GM23338 (cell line): ENCODE measurements around the gene RFPL2.

Experiments used
- CREB1 ChIP-seq: fragments of 250-450 bp; sonication (Bioruptor Pico); IDR thresholded peaks from 2 replicates; pipeline ENCODE4 v1.5.0; 2020; ENCODE audit warnings: low read depth, mild to moderate bottlenecking, moderate library complexity
- EZH2 ChIP-seq: fragments of 200-600 bp; sonication (generic); IDR thresholded peaks from one replicate; pipeline ENCODE4 v1.8.0; 2017; ENCODE audit warnings: antibody characterized with exemption, mild to moderate bottlenecking, low read depth; ENCODE audit not compliant: unreplicated experiment
- EZH2phosphoT487 ChIP-seq: fragments of 200-600 bp; sonication (generic); IDR thresholded peaks from one replicate; pipeline ENCODE4 v1.8.1; 2018; ENCODE audit warnings: antibody characterized with exemption; ENCODE audit not compliant: unreplicated experiment
- JUNB ChIP-seq: IDR thresholded peaks from one replicate; pipeline ENCODE4 v1.6.1; 2016; ENCODE audit warnings: antibody characterized with exemption; ENCODE audit not compliant: unreplicated experiment
- NANOG ChIP-seq: IDR thresholded peaks from 2 replicates; pipeline ENCODE4 v1.6.1; 2016; ENCODE audit warnings: antibody characterized with exemption, borderline replicate concordance
- POLR2AphosphoS5 ChIP-seq: IDR thresholded peaks from 2 replicates; pipeline ENCODE4 v1.6.1; 2016; ENCODE audit warnings: antibody characterized with exemption, low read depth
- STAT1 ChIP-seq: IDR thresholded peaks from one replicate; pipeline ENCODE4 v1.6.1; 2016; ENCODE audit warnings: antibody characterized with exemption; ENCODE audit not compliant: unreplicated experiment
- ZNF114 ChIP-seq: fragments of 250-450 bp; sonication (Bioruptor Pico); IDR thresholded peaks from 2 replicates; pipeline ENCODE4 v1.5.0; 2020; ENCODE audit warnings: mild to moderate bottlenecking, moderate library complexity
- ZNF331 ChIP-seq: fragments of 250-450 bp; sonication (Bioruptor Pico); IDR thresholded peaks from 2 replicates; pipeline ENCODE4 v1.5.0; 2020; ENCODE audit warnings: low read depth, mild to moderate bottlenecking, moderate library complexity
- TF ChIP-seq, protein P1 (sequence below), 2 experiments: fragments of 200-600 bp in 1 of 2; sonication (generic) in 1 of 2; conservative IDR thresholded peaks; 2 replicates each; pipeline versions ENCODE4 v1.5.1 to v1.6.1; 2016 to 2017; ENCODE audit warnings: antibody characterized with exemption in 2 of 2, low read depth in 2 of 2, mild to moderate bottlenecking in 2 of 2, moderate library complexity in 1 of 2
- TF ChIP-seq, protein P2 (sequence below): IDR thresholded peaks from one replicate; pipeline ENCODE4 v1.6.1; 2018; ENCODE audit warnings: antibody characterized with exemption; ENCODE audit not compliant: unreplicated experiment
- TF ChIP-seq, protein P3 (sequence below): IDR thresholded peaks from 2 replicates; pipeline ENCODE4 v1.6.1; 2016; ENCODE audit warnings: antibody characterized with exemption
- TF ChIP-seq, protein P4 (sequence below): fragments of 250-450 bp; sonication (Bioruptor Pico); IDR thresholded peaks from 2 replicates; pipeline ENCODE4 v1.5.0; 2020; ENCODE audit warnings: mild to moderate bottlenecking, moderate library complexity

DNA sequence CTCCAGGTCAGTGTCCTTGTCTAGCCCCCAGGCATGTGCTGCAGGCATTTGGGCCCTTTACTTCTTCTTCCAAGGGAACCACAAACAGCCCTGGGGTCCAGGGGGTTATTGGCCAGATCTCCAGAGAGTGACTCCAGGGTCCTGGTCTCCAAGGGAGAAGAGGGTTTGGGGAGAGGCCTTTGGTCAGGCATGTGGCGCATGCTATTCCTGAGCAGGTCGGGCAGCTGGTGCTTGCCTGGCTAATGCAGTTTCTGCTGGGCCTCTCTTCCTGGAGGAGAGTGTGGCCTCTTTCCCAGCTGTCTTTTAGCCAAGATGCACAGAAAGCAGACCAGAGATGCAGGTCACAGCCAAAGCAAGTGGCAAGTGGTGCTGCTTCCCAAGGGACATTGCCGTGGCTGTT, 3.8 kb upstream of the RFPL2 start:
- TF ChIP-seq, protein P1, sequence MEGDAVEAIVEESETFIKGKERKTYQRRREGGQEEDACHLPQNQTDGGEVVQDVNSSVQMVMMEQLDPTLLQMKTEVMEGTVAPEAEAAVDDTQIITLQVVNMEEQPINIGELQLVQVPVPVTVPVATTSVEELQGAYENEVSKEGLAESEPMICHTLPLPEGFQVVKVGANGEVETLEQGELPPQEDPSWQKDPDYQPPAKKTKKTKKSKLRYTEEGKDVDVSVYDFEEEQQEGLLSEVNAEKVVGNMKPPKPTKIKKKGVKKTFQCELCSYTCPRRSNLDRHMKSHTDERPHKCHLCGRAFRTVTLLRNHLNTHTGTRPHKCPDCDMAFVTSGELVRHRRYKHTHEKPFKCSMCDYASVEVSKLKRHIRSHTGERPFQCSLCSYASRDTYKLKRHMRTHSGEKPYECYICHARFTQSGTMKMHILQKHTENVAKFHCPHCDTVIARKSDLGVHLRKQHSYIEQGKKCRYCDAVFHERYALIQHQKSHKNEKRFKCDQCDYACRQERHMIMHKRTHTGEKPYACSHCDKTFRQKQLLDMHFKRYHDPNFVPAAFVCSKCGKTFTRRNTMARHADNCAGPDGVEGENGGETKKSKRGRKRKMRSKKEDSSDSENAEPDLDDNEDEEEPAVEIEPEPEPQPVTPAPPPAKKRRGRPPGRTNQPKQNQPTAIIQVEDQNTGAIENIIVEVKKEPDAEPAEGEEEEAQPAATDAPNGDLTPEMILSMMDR (conservative IDR thresholded peaks at IDR 0.05; ENCODE audit: low read depth in 2 of 2), result no peak
- no peak for TF ChIP-seq POLR2AphosphoS5
- TF ChIP-seq EZH2, result no peak
- no peak for TF ChIP-seq STAT1
- TF ChIP-seq EZH2phosphoT487, result no peak
- no peak for TF ChIP-seq ZNF114 (CRISPR knock-in tag)
- TF ChIP-seq, protein P2, sequence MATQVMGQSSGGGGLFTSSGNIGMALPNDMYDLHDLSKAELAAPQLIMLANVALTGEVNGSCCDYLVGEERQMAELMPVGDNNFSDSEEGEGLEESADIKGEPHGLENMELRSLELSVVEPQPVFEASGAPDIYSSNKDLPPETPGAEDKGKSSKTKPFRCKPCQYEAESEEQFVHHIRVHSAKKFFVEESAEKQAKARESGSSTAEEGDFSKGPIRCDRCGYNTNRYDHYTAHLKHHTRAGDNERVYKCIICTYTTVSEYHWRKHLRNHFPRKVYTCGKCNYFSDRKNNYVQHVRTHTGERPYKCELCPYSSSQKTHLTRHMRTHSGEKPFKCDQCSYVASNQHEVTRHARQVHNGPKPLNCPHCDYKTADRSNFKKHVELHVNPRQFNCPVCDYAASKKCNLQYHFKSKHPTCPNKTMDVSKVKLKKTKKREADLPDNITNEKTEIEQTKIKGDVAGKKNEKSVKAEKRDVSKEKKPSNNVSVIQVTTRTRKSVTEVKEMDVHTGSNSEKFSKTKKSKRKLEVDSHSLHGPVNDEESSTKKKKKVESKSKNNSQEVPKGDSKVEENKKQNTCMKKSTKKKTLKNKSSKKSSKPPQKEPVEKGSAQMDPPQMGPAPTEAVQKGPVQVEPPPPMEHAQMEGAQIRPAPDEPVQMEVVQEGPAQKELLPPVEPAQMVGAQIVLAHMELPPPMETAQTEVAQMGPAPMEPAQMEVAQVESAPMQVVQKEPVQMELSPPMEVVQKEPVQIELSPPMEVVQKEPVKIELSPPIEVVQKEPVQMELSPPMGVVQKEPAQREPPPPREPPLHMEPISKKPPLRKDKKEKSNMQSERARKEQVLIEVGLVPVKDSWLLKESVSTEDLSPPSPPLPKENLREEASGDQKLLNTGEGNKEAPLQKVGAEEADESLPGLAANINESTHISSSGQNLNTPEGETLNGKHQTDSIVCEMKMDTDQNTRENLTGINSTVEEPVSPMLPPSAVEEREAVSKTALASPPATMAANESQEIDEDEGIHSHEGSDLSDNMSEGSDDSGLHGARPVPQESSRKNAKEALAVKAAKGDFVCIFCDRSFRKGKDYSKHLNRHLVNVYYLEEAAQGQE, result no peak
- TF ChIP-seq ZNF331 (CRISPR knock-in tag), result no peak
- TF ChIP-seq, protein P3, sequence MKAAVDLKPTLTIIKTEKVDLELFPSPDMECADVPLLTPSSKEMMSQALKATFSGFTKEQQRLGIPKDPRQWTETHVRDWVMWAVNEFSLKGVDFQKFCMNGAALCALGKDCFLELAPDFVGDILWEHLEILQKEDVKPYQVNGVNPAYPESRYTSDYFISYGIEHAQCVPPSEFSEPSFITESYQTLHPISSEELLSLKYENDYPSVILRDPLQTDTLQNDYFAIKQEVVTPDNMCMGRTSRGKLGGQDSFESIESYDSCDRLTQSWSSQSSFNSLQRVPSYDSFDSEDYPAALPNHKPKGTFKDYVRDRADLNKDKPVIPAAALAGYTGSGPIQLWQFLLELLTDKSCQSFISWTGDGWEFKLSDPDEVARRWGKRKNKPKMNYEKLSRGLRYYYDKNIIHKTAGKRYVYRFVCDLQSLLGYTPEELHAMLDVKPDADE, result no peak
- TF ChIP-seq NANOG, result no peak
- TF ChIP-seq CREB1, result no peak
- no peak for TF ChIP-seq JUNB
- TF ChIP-seq, protein P4, sequence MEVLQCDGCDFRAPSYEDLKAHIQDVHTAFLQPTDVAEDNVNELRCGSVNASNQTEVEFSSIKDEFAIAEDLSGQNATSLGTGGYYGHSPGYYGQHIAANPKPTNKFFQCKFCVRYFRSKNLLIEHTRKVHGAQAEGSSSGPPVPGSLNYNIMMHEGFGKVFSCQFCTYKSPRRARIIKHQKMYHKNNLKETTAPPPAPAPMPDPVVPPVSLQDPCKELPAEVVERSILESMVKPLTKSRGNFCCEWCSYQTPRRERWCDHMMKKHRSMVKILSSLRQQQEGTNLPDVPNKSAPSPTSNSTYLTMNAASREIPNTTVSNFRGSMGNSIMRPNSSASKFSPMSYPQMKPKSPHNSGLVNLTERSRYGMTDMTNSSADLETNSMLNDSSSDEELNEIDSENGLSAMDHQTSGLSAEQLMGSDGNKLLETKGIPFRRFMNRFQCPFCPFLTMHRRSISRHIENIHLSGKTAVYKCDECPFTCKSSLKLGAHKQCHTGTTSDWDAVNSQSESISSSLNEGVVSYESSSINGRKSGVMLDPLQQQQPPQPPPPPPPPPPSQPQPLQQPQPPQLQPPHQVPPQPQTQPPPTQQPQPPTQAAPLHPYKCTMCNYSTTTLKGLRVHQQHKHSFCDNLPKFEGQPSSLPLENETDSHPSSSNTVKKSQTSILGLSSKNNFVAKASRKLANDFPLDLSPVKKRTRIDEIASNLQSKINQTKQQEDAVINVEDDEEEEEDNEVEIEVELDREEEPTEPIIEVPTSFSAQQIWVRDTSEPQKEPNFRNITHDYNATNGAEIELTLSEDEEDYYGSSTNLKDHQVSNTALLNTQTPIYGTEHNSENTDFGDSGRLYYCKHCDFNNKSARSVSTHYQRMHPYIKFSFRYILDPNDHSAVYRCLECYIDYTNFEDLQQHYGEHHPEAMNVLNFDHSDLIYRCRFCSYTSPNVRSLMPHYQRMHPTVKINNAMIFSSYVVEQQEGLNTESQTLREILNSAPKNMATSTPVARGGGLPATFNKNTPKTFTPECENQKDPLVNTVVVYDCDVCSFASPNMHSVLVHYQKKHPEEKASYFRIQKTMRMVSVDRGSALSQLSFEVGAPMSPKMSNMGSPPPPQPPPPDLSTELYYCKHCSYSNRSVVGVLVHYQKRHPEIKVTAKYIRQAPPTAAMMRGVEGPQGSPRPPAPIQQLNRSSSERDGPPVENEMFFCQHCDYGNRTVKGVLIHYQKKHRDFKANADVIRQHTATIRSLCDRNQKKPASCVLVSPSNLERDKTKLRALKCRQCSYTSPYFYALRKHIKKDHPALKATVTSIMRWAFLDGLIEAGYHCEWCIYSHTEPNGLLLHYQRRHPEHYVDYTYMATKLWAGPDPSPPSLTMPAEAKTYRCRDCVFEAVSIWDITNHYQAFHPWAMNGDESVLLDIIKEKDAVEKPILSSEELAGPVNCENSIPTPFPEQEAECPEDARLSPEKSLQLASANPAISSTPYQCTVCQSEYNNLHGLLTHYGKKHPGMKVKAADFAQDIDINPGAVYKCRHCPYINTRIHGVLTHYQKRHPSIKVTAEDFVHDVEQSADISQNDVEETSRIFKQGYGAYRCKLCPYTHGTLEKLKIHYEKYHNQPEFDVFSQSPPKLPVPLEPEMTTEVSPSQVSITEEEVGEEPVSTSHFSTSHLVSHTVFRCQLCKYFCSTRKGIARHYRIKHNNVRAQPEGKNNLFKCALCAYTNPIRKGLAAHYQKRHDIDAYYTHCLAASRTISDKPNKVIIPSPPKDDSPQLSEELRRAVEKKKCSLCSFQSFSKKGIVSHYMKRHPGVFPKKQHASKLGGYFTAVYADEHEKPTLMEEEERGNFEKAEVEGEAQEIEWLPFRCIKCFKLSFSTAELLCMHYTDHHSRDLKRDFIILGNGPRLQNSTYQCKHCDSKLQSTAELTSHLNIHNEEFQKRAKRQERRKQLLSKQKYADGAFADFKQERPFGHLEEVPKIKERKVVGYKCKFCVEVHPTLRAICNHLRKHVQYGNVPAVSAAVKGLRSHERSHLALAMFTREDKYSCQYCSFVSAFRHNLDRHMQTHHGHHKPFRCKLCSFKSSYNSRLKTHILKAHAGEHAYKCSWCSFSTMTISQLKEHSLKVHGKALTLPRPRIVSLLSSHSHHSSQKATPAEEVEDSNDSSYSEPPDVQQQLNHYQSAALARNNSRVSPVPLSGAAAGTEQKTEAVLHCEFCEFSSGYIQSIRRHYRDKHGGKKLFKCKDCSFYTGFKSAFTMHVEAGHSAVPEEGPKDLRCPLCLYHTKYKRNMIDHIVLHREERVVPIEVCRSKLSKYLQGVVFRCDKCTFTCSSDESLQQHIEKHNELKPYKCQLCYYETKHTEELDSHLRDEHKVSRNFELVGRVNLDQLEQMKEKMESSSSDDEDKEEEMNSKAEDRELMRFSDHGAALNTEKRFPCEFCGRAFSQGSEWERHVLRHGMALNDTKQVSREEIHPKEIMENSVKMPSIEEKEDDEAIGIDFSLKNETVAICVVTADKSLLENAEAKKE (CRISPR knock-in tag), result no peak
